NCI-H2107 treated with DMSO at 0.1 percent for 48 hours (cell line): ENCODE results near the gene ARHGAP20.

ENCODE experiments used
- DNase-seq: peaks from one replicate; lab custom pipeline; 2025; ENCODE audit not compliant: unreplicated experiment; lab: John Stamatoyannopoulos, UW

Gene ARHGAP20

GRCh38 chr11:110530900-110531741 is 181.1 kb downstream of the ARHGAP20 start:
- no peak for DNase-seq

GRCh38 chr11:110529043-110529442 is 183.2 kb downstream of the ARHGAP20 start:
- DNase-seq: no peak

- no peak for DNase-seq
Observed at GRCh38 chr11:110527146-110527545, 185.1 kb downstream of the ARHGAP20 start.
